HG03558 (cell line): ENCODE results near the gene PARD3B.

Experiments
- ATAC-seq: cut with Tn5 transposase; IDR thresholded peaks from one replicate; pipeline ENCODE4 v1.9.1; 2021; ENCODE audit warnings: moderate number of reproducible peaks; ENCODE audit not compliant: unreplicated experiment; ENCODE audit errors: extremely low read depth

The PARD3B gene

GRCh38 chr2:204971206-204971907 lies 426.1 kb downstream of the PARD3B start:
- no peak for ATAC-seq

GRCh38 chr2:204972161-204972560 lies 426.9 kb downstream of the PARD3B start:
- ATAC-seq: no peak

- ATAC-seq: no peak
Observed at GRCh38 chr2:204972606-204973336, 427.5 kb downstream of the PARD3B start.

- no peak for ATAC-seq
Observed at GRCh38 chr2:204973616-204974015, 428.3 kb downstream of the PARD3B start.

- ATAC-seq: no peak
Observed at GRCh38 chr2:204974487-204974886, 429.2 kb downstream of the PARD3B start.

- ATAC-seq: no peak
Observed at GRCh38 chr2:204977914-204978313, 432.6 kb downstream of the PARD3B start.

GRCh38 chr2:204982303-204982702 lies 437.0 kb downstream of the PARD3B start:
- no peak for ATAC-seq

- ATAC-seq: no peak
Observed at GRCh38 chr2:204984518-204984917, 439.2 kb downstream of the PARD3B start.

GRCh38 chr2:204986641-204987040 lies 441.4 kb downstream of the PARD3B start:
- ATAC-seq: no peak

- no peak for ATAC-seq
Observed at GRCh38 chr2:204988836-204989235, 443.6 kb downstream of the PARD3B start.

GRCh38 chr2:204989877-204990276 lies 444.6 kb downstream of the PARD3B start:
- ATAC-seq: no peak

GRCh38 chr2:205001300-205001966 lies 456.2 kb downstream of the PARD3B start:
- no peak for ATAC-seq

GRCh38 chr2:205002390-205002789 lies 457.1 kb downstream of the PARD3B start:
- no peak for ATAC-seq

GRCh38 chr2:205003288-205003687 lies 458.0 kb downstream of the PARD3B start:
- no peak for ATAC-seq

- ATAC-seq: no peak
Observed at GRCh38 chr2:205010196-205010595, 464.9 kb downstream of the PARD3B start.

GRCh38 chr2:205011031-205011430 lies 465.8 kb downstream of the PARD3B start:
- no peak for ATAC-seq

GRCh38 chr2:205012961-205013360 lies 467.7 kb downstream of the PARD3B start:
- no peak for ATAC-seq

GRCh38 chr2:205013586-205013985 lies 468.3 kb downstream of the PARD3B start:
- ATAC-seq: no peak

- no peak for ATAC-seq
Observed at GRCh38 chr2:205014201-205014600, 468.9 kb downstream of the PARD3B start.

GRCh38 chr2:205017381-205017780 lies 472.1 kb downstream of the PARD3B start:
- no peak for ATAC-seq

- no peak for ATAC-seq
Observed at GRCh38 chr2:205017912-205018311, 472.6 kb downstream of the PARD3B start.
